Immature natural killer cell (primary cell): ENCODE results near the gene TP63. TPM values are rescaled to one million over a fixed set of nuclear protein-coding genes. Genes with fewer than 3 reads are reported as not detected.
"Not testable (repeated sequence)": the region's sequence is repeated elsewhere in the genome, so short reads cannot be mapped to it uniquely, and the experiment has no call there.

Experiments
- DNase-seq, 3 donors: peaks; one replicate each; pipeline ENCODE4 v3.0.0; 2022; ENCODE audit warnings: mixed read lengths in 1 of 3
- H3K27ac Mint-ChIP-seq, 6 donors: one replicate each; pipeline ENCODE4 v1.8.0; 2020; ENCODE audit warnings: mixed read lengths in 6 of 6, mild to moderate bottlenecking in 5 of 6, inconsistent platforms in 4 of 6, moderate library complexity in 3 of 6
- H3K27me3 Mint-ChIP-seq, 3 donors: one replicate each; pipeline ENCODE4 v1.8.0; 2020 to 2021; ENCODE audit warnings: low read depth in 3 of 3, mild to moderate bottlenecking in 3 of 3, mixed read lengths in 3 of 3, moderate library complexity in 3 of 3, inconsistent platforms in 1 of 3
- H3K36me3 Mint-ChIP-seq, 3 donors: one replicate each; pipeline ENCODE4 v1.8.0; 2020; ENCODE audit warnings: mixed read lengths in 3 of 3, inconsistent platforms in 2 of 3, mild to moderate bottlenecking in 2 of 3
- H3K4me1 Mint-ChIP-seq, 2 donors: one replicate each; pipeline ENCODE4 v1.8.0; 2020; ENCODE audit warnings: inconsistent platforms in 2 of 2, mild to moderate bottlenecking in 2 of 2, mixed read lengths in 2 of 2, moderate library complexity in 1 of 2
- H3K4me3 Mint-ChIP-seq, 5 donors: one replicate each; pipeline ENCODE4 v1.8.0; 2020; ENCODE audit warnings: mild to moderate bottlenecking in 5 of 5, mixed read lengths in 5 of 5, inconsistent platforms in 3 of 5, moderate library complexity in 3 of 5
- H3K9me3 Mint-ChIP-seq, 6 donors: one replicate each; pipeline ENCODE4 v1.8.0; 2020; ENCODE audit warnings: mild to moderate bottlenecking in 6 of 6, mixed read lengths in 6 of 6, inconsistent platforms in 4 of 6, moderate library complexity in 3 of 6
- polyA plus RNA-seq, 3 donors: library from polyadenylated mRNA; unstranded; fragments of 300-500 nt; fragmentation: Illumina TruSeq; gene quantifications; one replicate each; pipeline ENCODE4 v1.2.3, GENCODE V29; 2021

The TP63 gene
- polyA plus RNA-seq, 3 donors from 2014 or later = not detected

- no peak overlapping the region for H3K27ac Mint-ChIP-seq
Observed at GRCh38 chr3:189632242-189632641, 1.1 kb downstream of the TP63 start.

GRCh38 chr3:189635339-189635738 is 4.2 kb downstream of the TP63 start:
- no peaks in the 10 kb centered on the region for H3K36me3 Mint-ChIP-seq
- H3K9me3 Mint-ChIP-seq = peaks cover 0 to 3% (median 0%) of the 10 kb centered on the region in 6 donors
- H3K27me3 Mint-ChIP-seq = peaks cover 0 to 3% (median 0%) of the 10 kb centered on the region in 3 donors
- H3K27ac Mint-ChIP-seq = no peak overlapping the region
- no peak overlapping the region for H3K4me3 Mint-ChIP-seq
- no peak for DNase-seq
- H3K4me1 Mint-ChIP-seq = peaks cover 0 to 5% of the 10 kb centered on the region in 2 donors

More at GRCh38 chr3:189632242-189632641, 1.1 kb downstream of the TP63 start:
- no peak overlapping the region for H3K4me3 Mint-ChIP-seq
- no peaks in the 10 kb centered on the region for H3K36me3 Mint-ChIP-seq
- H3K9me3 Mint-ChIP-seq = peaks cover 0 to 3% (median 0%) of the 10 kb centered on the region in 6 donors
- no peak for DNase-seq
- H3K27me3 Mint-ChIP-seq = peaks cover 0 to 3% (median 0%) of the 10 kb centered on the region in 3 donors
- peaks cover 0 to 9% of the 10 kb centered on the region in 2 donors for H3K4me1 Mint-ChIP-seq

- no peaks in the 10 kb centered on the region for H3K36me3 Mint-ChIP-seq
- no peaks in the 10 kb centered on the region for H3K4me1 Mint-ChIP-seq
- H3K4me3 Mint-ChIP-seq = no peak overlapping the region
- H3K9me3 Mint-ChIP-seq = peaks cover 0 to 3% (median 0%) of the 10 kb centered on the region in 6 donors
- no peaks in the 10 kb centered on the region for H3K27me3 Mint-ChIP-seq
- no peak overlapping the region for H3K27ac Mint-ChIP-seq
- DNase-seq = no peak
Observed at GRCh38 chr3:189636048-189636447, 4.9 kb downstream of the TP63 start.

GRCh38 chr3:189637750-189638149 is 6.6 kb downstream of the TP63 start:
- Mint-ChIP-seq H3K4me3 (no peak overlapping the region), H3K9me3 (peaks cover 0 to 3% (median 0%) of the 10 kb centered on the region in 6 donors), H3K4me1 (no peaks in the 10 kb centered on the region), H3K36me3 (no peaks in the 10 kb centered on the region), H3K27me3 (no peaks in the 10 kb centered on the region), H3K27ac (no peak overlapping the region)
- no peak for DNase-seq

- Mint-ChIP-seq H3K4me1 (no peaks in the 10 kb centered on the region), H3K4me3 (no peak overlapping the region), H3K27ac (no peak overlapping the region)
Observed at GRCh38 chr3:189638276-189639031, 7.3 kb downstream of the TP63 start.

GRCh38 chr3:189641776-189642175 is 10.6 kb downstream of the TP63 start:
- Mint-ChIP-seq H3K36me3 (no peaks in the 10 kb centered on the region), H3K27ac (no peak overlapping the region), H3K4me1 (no peaks in the 10 kb centered on the region), H3K9me3 (peaks cover 0 to 5% (median 1%) of the 10 kb centered on the region in 6 donors), H3K4me3 (no peak overlapping the region), H3K27me3 (no peaks in the 10 kb centered on the region)
- DNase-seq = no peak

More at GRCh38 chr3:189638276-189639031, 7.3 kb downstream of the TP63 start:
- Mint-ChIP-seq H3K36me3 (no peaks in the 10 kb centered on the region), H3K9me3 (peaks cover 0 to 4% (median 0%) of the 10 kb centered on the region in 6 donors), H3K27me3 (no peaks in the 10 kb centered on the region)
- no peak for DNase-seq

- H3K4me1 Mint-ChIP-seq = no peaks in the 10 kb centered on the region
- no peak overlapping the region for H3K27ac Mint-ChIP-seq
- no peak for DNase-seq
- H3K9me3 Mint-ChIP-seq = peaks cover 0 to 7% (median 4%) of the 10 kb centered on the region in 6 donors
- H3K4me3 Mint-ChIP-seq = no peak overlapping the region
- peaks cover 0 to 2% (median 0%) of the 10 kb centered on the region in 3 donors for H3K27me3 Mint-ChIP-seq
- no peaks in the 10 kb centered on the region for H3K36me3 Mint-ChIP-seq
Observed at GRCh38 chr3:189646853-189647542, 15.8 kb downstream of the TP63 start.

GRCh38 chr3:189652042-189652441 is 20.9 kb downstream of the TP63 start:
- DNase-seq = no peak

GRCh38 chr3:189655617-189656016 is 24.4 kb downstream of the TP63 start:
- Mint-ChIP-seq H3K9me3 (peaks cover 0 to 16% (median 6%) of the 10 kb centered on the region in 6 donors), H3K36me3 (no peaks in the 10 kb centered on the region), H3K4me1 (no peaks in the 10 kb centered on the region), H3K27me3 (peaks cover 0 to 2% (median 0%) of the 10 kb centered on the region in 3 donors), H3K4me3 (no peak overlapping the region), H3K27ac (no peak overlapping the region)
- no peak for DNase-seq

More at GRCh38 chr3:189652042-189652441, 20.9 kb downstream of the TP63 start:
- peaks cover 0 to 2% (median 0%) of the 10 kb centered on the region in 3 donors for H3K27me3 Mint-ChIP-seq
- H3K9me3 Mint-ChIP-seq = peaks cover 3 to 16% (median 6%) of the 10 kb centered on the region in 6 donors
- H3K4me1 Mint-ChIP-seq = no peaks in the 10 kb centered on the region
- H3K4me3 Mint-ChIP-seq = no peak overlapping the region
- H3K36me3 Mint-ChIP-seq = no peaks in the 10 kb centered on the region
- no peak overlapping the region for H3K27ac Mint-ChIP-seq

- Mint-ChIP-seq H3K9me3 (peaks cover 0 to 14% (median 5%) of the 10 kb centered on the region in 6 donors), H3K4me3 (no peak overlapping the region), H3K27ac (no peak overlapping the region), H3K4me1 (no peaks in the 10 kb centered on the region), H3K27me3 (peaks cover 0 to 5% (median 1%) of the 10 kb centered on the region in 3 donors), H3K36me3 (no peaks in the 10 kb centered on the region)
- no peak for DNase-seq
Observed at GRCh38 chr3:189659571-189659970, 28.4 kb downstream of the TP63 start.

GRCh38 chr3:189664311-189664710 is 33.1 kb downstream of the TP63 start:
- H3K4me1 Mint-ChIP-seq = no peaks in the 10 kb centered on the region
- DNase-seq = no peak
- H3K27me3 Mint-ChIP-seq = peaks cover 0 to 5% (median 1%) of the 10 kb centered on the region in 3 donors
- H3K9me3 Mint-ChIP-seq = peaks cover 0 to 8% (median 0%) of the 10 kb centered on the region in 6 donors
- H3K4me3 Mint-ChIP-seq = no peak overlapping the region
- no peak overlapping the region for H3K27ac Mint-ChIP-seq
- H3K36me3 Mint-ChIP-seq = no peaks in the 10 kb centered on the region

- H3K27ac Mint-ChIP-seq, H3K9me3 Mint-ChIP-seq, H3K27me3 Mint-ChIP-seq, H3K4me1 Mint-ChIP-seq, DNase-seq, H3K36me3 Mint-ChIP-seq, H3K4me3 Mint-ChIP-seq: not testable (repeated sequence)
Observed at GRCh38 chr3:189672346-189672745, 41.2 kb downstream of the TP63 start.

- no peaks in the 10 kb centered on the region for H3K36me3 Mint-ChIP-seq
Observed at GRCh38 chr3:189673535-189673934, 42.3 kb downstream of the TP63 start.

GRCh38 chr3:189674249-189674913 is 43.2 kb downstream of the TP63 start:
- Mint-ChIP-seq H3K36me3 (no peaks in the 10 kb centered on the region), H3K27ac (no peak overlapping the region), H3K4me3 (no peak overlapping the region), H3K4me1 (no peaks in the 10 kb centered on the region), H3K27me3 (peaks cover 0 to 7% (median 2%) of the 10 kb centered on the region in 3 donors), H3K9me3 (peaks cover 0 to 4% (median 3%) of the 10 kb centered on the region in 6 donors)
- DNase-seq = no peak

More at GRCh38 chr3:189673535-189673934, 42.3 kb downstream of the TP63 start:
- H3K4me1 Mint-ChIP-seq = no peaks in the 10 kb centered on the region
- no peak overlapping the region for H3K27ac Mint-ChIP-seq
- peaks cover 0 to 4% (median 2%) of the 10 kb centered on the region in 6 donors for H3K9me3 Mint-ChIP-seq
- peaks cover 0 to 6% (median 2%) of the 10 kb centered on the region in 3 donors for H3K27me3 Mint-ChIP-seq
- no peak for DNase-seq
- no peak overlapping the region for H3K4me3 Mint-ChIP-seq
